Measurements from ENCODE around the gene PASD1. TPM values are rescaled to one million over a fixed set of nuclear protein-coding genes. Genes with fewer than 3 reads are reported as not detected.

The PASD1 gene
- total and polyA plus RNA-seq, 8 donors = 0.04 to 0.20 (median 0.09) TPM; not detected in 3

DNA sequence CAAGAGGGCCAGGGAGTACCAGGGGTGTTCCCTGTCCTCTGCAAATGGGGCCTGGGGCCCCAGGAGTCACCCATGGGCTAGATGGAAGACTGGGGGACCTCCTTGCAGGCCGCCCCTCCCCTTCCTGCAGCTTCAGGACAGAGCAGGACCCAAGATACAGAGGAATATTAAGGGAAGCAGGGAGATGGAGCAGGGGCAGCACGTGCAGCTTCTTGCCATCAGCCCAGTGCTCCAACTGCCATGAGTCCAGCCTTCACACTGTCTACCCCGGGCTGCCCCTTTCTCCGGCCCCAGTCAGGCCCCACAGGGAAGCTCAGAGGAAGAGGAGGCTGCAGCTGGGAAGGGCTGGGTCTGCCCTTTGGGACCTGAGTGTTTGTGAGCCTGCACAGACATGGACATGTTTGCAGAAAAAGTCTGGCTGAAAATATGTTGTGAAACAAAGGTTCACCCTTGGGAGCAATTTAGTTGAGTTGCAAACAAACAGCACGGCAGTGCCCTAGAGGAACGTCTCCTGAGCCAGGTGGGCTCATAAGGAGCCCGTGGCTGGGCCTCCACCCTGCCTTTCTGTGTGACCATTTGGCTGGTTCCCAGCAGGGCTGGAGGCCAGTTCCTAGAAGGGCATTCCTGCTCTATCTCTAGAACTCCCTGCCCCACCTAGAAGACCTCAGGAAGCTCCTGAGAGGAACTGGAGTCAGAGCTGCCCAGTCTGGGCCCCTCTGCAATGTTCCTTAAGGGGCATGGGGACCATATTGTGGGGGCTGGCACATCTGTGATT, 161.3 kb downstream of the PASD1 start:
- TF ChIP-seq, protein P1, sequence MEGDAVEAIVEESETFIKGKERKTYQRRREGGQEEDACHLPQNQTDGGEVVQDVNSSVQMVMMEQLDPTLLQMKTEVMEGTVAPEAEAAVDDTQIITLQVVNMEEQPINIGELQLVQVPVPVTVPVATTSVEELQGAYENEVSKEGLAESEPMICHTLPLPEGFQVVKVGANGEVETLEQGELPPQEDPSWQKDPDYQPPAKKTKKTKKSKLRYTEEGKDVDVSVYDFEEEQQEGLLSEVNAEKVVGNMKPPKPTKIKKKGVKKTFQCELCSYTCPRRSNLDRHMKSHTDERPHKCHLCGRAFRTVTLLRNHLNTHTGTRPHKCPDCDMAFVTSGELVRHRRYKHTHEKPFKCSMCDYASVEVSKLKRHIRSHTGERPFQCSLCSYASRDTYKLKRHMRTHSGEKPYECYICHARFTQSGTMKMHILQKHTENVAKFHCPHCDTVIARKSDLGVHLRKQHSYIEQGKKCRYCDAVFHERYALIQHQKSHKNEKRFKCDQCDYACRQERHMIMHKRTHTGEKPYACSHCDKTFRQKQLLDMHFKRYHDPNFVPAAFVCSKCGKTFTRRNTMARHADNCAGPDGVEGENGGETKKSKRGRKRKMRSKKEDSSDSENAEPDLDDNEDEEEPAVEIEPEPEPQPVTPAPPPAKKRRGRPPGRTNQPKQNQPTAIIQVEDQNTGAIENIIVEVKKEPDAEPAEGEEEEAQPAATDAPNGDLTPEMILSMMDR (IDR thresholded peaks at IDR 0.05) = no peak
- no peak for ATAC-seq
- Histone ChIP-seq H3K4me1 (no peaks in the 10 kb centered on the region), H3K4me3 (no peak overlapping the region), H3K36me3 (no peaks in the 10 kb centered on the region), H3K9me3 (no peaks in the 10 kb centered on the region), H3K27ac (no peak overlapping the region), H3K27me3 (no peaks in the 10 kb centered on the region)
- no peak for DNase-seq
- intact Hi-C loops (cut with DNase I) = no loop called here

DNA sequence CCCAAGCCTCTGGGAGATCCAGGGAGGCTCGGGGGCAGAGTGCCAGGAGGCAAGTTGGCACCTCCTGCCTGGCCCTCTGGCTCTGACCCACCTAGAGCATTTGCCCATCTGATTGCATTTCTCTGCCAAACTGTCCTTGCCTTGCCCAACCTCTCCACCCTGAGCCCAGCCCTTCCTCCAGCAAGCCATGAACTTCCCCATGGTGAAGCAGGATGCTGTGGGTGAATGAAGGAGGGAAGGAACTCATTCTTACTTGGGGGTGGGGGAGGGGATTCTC, 161.8 kb downstream of the PASD1 start:
- ATAC-seq = no peak
- no peaks in the 10 kb centered on the region for H3K36me3 ChIP-seq
- DNase-seq = no peak
- no peaks in the 10 kb centered on the region for H3K9me3 ChIP-seq
- no peak overlapping the region for H3K4me3 ChIP-seq
- intact Hi-C loops (cut with DNase I) = no loop called here
- H3K27ac ChIP-seq = no peak overlapping the region
- TF ChIP-seq, protein P1 (IDR thresholded peaks at IDR 0.05) = no peak
- no peaks in the 10 kb centered on the region for H3K4me1 ChIP-seq
- no peaks in the 10 kb centered on the region for H3K27me3 ChIP-seq

Other genes starting within 250 kb of the PASD1 start
- gene VMA21, start 166.5 kb upstream of the PASD1 start, total RNA-seq = 10 to 100 TPM; 30.4 to 34.7 TPM
- 10 to 100 TPM; 18.1 to 22.1 (median 21.0) TPM for gene VMA21, start 166.5 kb upstream of the PASD1 start, polyA plus RNA-seq (ENCODE audit: insufficient read length in 6 of 6)
- gene PRRG3, start 131.8 kb downstream of the PASD1 start, total RNA-seq = 1 to 10 TPM; 1.9 to 2.1 TPM
- 10 to 100 TPM in 5 of 6 donors, 1 to 10 TPM in 1; 9.8 to 17.5 (median 13.1) TPM for gene PRRG3, start 131.8 kb downstream of the PASD1 start, polyA plus RNA-seq (ENCODE audit: insufficient read length in 6 of 6)
- not detected for gene FATE1, start 152.4 kb downstream of the PASD1 start, total RNA-seq
- under 1 TPM; 0.18 to 0.61 (median 0.40) TPM for gene FATE1, start 152.4 kb downstream of the PASD1 start, polyA plus RNA-seq (ENCODE audit: insufficient read length in 6 of 6)
- gene CNGA2, start 171.1 kb downstream of the PASD1 start, total RNA-seq = not detected
- gene CNGA2, start 171.1 kb downstream of the PASD1 start, polyA plus RNA-seq (ENCODE audit: insufficient read length in 6 of 6) = not detected

Measured in left lung (tissue), 10 donors.